Measurements from ENCODE around the gene MTMR11. TPM values are rescaled to one million over a fixed set of nuclear protein-coding genes. Genes with fewer than 3 reads are reported as not detected.

The MTMR11 gene
- total and polyA plus RNA-seq, 10 of the 15 experiments (the other 5 are each of a cell fraction or from before 2014, with no cell fraction given), result 0.35 to 1.1 (median 0.73) TPM

- TF ChIP-seq REST (IDR thresholded peaks at IDR 0.05; ENCODE audit: low read depth, low read length), result no peak
- TF ChIP-seq ZNF687 (IDR thresholded peaks at IDR 0.05), result no peak; the same call in 1 of the 2 replicates
- 0 out of 4 replicates have a peak, but pooled peaks of 1 of the 2 experiments have one; percentile 41 for TF ChIP-seq IKZF2 (IDR thresholded peaks at IDR 0.05)
- peak in 1 of 3 experiments; percentile 9; a peak in 1 of 6 replicates for TF ChIP-seq CTCF (IDR thresholded peaks at IDR 0.05 in 2 of 3, conservative IDR thresholded peaks at IDR 0.05 in 1 of 3; ENCODE audit: control insufficient read depth in 2 of 3, extremely low read depth in 1 of 3, insufficient read depth in 1 of 3, low read depth in 3 of 3, low read length in 3 of 3)
- no peak for TF ChIP-seq FOS (IDR thresholded peaks at IDR 0.05; ENCODE audit: borderline replicate concordance, extremely low read depth, insufficient read length)
- TF ChIP-seq TCF3 (IDR thresholded peaks at IDR 0.05; ENCODE audit: borderline replicate concordance, insufficient read depth, low read depth, low read length), result 0 out of 2 replicates have a peak, but pooled peaks have one; percentile 36
- peak; percentile 82; the same call in 1 of the 2 replicates for TF ChIP-seq ZBTB4 (CRISPR knock-in tag; IDR thresholded peaks at IDR 0.05)
- peak; percentile 89 for TF ChIP-seq PKNOX1 (IDR thresholded peaks at IDR 0.05)
- no peak for TF ChIP-seq CHD2 (IDR thresholded peaks at IDR 0.05; ENCODE audit: borderline replicate concordance, low read depth, low read length)
- TF ChIP-seq TBL1XR1 (IDR thresholded peaks at IDR 0.05; ENCODE audit: low read depth, low read length), result no peak
- TF ChIP-seq TCF12 (IDR thresholded peaks at IDR 0.05; ENCODE audit: low read depth, low read length), result peak; percentile 46; the same call in 1 of the 2 replicates
- TF ChIP-seq CBX3 (IDR thresholded peaks at IDR 0.05; ENCODE audit: borderline replicate concordance, low read depth), result no peak
- 0 out of 2 replicates have a peak, but pooled peaks have one; percentile 4 for TF ChIP-seq JUNB (IDR thresholded peaks at IDR 0.05)
These were observed 51.1 kb downstream of the MTMR11 start (continued) for GRCh38 chr1:149885339-149886120.

Measured in GM12878 (cell line).